Brain microvascular endothelial cell (primary cell): Measurements from ENCODE around the gene NFIB.

Source experiments
- DNase-seq: peaks from one replicate; pipeline ENCODE4 v3.0.0-alpha.2; 2020
- H3K27ac ChIP-seq: fragments of 250-450 bp; sonication (Bioruptor Pico); 2 replicates; pipeline ENCODE4 v1.5.1; 2020; ENCODE audit warnings: mild to moderate bottlenecking, moderate library complexity
- H3K27me3 ChIP-seq: fragments of 250-450 bp; sonication (Bioruptor Pico); replicated peaks from 2 replicates; pipeline ENCODE4 v1.5.1; 2020; ENCODE audit warnings: mild to moderate bottlenecking
- H3K36me3 ChIP-seq: fragments of 250-450 bp; sonication (Bioruptor Pico); replicated peaks from 2 replicates; pipeline ENCODE4 v1.5.1; 2020; ENCODE audit warnings: mild to moderate bottlenecking
- H3K4me3 ChIP-seq: 2 replicates; pipeline ENCODE4 v1.5.1; 2011; ENCODE audit warnings: low read depth, mild to moderate bottlenecking, control low read depth, low read length, moderate library complexity
- CTCF ChIP-seq: IDR thresholded peaks from 2 replicates; pipeline ENCODE4 v1.5.1; 2011; ENCODE audit warnings: low read depth, mild to moderate bottlenecking, moderate library complexity, low read length, control low read depth, inconsistent platforms; ENCODE audit errors: missing control alignments
- in situ Hi-C: cut with HindIII; loops from 2 replicates; pipeline ENCODE4 v1.10.0; 2017; ENCODE audit warnings: low sequenced_read_pairs, low pct_ligation_motif_present

The NFIB gene

GRCh38 chr9:14300040-14300439 lies 13.9 kb downstream of the NFIB start:
- H3K27me3 ChIP-seq = no peaks in the 10 kb centered on the region
- no peaks in the 10 kb centered on the region for H3K36me3 ChIP-seq
- in situ Hi-C loops = no loop called here
- no peak overlapping the region for H3K4me3 ChIP-seq
- H3K27ac ChIP-seq = no peak overlapping the region
- TF ChIP-seq CTCF = no peak
- no peak for DNase-seq

GRCh38 chr9:14298601-14299022 lies 15.3 kb downstream of the NFIB start:
- Histone ChIP-seq H3K36me3 (no peaks in the 10 kb centered on the region), H3K27me3 (no peaks in the 10 kb centered on the region), H3K27ac (no peak overlapping the region), H3K4me3 (no peak overlapping the region)
- in situ Hi-C loops = no loop called here
- no peak for TF ChIP-seq CTCF
- no peak for DNase-seq

DNA sequence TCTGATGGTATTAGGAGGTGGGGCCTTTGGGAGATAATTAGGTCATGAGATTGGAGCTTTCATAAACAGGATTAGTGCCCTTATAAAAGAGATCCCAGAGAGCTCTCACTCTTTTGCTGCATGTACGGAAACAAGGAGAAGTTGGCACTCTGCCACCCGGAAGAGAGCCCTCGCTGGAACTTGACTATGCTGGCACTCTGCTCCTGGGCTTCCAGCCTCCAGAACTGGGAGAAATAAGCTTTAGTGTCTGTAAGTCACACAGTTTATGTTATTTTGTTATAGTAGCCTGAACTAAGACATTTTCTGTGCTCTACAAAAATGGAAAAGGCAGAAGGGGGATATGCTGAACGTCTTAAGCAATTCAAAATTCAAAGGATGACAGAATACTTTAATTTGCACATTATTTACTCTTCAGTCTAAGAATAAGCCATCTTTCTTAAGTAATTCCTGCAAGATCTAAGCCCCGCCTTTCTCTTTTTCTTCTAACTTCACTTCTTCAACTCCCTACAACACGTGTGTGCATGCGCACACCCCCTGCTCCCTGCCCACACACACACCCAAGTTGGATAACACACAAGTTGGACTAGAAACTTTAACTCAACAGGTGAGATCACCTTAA lies 17.3 kb downstream of the NFIB start:
- no peak for TF ChIP-seq CTCF
- Histone ChIP-seq H3K27me3 (no peaks in the 10 kb centered on the region), H3K27ac (no peak overlapping the region), H3K36me3 (no peaks in the 10 kb centered on the region), H3K4me3 (no peak overlapping the region)
- no peak for DNase-seq
- in situ Hi-C loops = no loop called here

DNA sequence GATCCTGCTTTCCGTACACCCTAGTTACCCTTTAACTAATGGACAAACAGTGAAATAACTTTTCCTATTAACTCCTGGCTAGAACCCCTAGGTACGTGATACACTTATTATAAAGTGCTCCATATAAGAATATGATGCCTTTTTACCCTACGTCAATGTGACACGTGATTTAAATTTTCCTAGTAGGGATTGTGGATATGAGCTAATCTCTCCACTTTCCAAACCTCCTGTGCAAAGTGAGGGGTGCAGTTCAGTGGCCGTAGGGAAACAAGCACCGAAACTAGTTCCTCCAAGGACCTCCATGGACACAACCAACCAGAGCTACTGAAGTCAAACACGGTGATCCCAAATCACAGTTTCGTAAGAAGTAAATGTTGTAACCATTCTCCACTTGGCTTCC lies 19.3 kb downstream of the NFIB start:
- TF ChIP-seq CTCF = no peak
- no peak for DNase-seq

GRCh38 chr9:14293801-14294200 lies 20.1 kb downstream of the NFIB start:
- no peak for TF ChIP-seq CTCF
- in situ Hi-C loops = no loop called here

More for the DNA sequence above, 19.3 kb downstream of the NFIB start:
- in situ Hi-C loops = no loop called here
- Histone ChIP-seq H3K36me3 (no peaks in the 10 kb centered on the region), H3K4me3 (no peak overlapping the region), H3K27ac (no peak overlapping the region), H3K27me3 (no peaks in the 10 kb centered on the region)

GRCh38 chr9:14292181-14292739 lies 21.7 kb downstream of the NFIB start:
- Histone ChIP-seq H3K27ac (no peak overlapping the region), H3K4me3 (no peak overlapping the region), H3K36me3 (no peaks in the 10 kb centered on the region), H3K27me3 (no peaks in the 10 kb centered on the region)
- DNase-seq = no peak
- in situ Hi-C loops = no loop called here
- no peak for TF ChIP-seq CTCF

More at GRCh38 chr9:14293801-14294200, 20.1 kb downstream of the NFIB start:
- H3K36me3 ChIP-seq = no peaks in the 10 kb centered on the region
- no peak overlapping the region for H3K27ac ChIP-seq
- H3K27me3 ChIP-seq = no peaks in the 10 kb centered on the region
- H3K4me3 ChIP-seq = no peak overlapping the region
- DNase-seq = no peak
